C1 segment of cervical spinal cord (tissue), 14 donors: ENCODE results near the gene TPM2.

Source experiments
- DNase-seq, 14 donors: peaks; one replicate each; lab custom pipeline; 2025; lab: John Stamatoyannopoulos, UW

TPM2 gene

GRCh38 chr9:35635730-35636129, 54.0 kb downstream of the TPM2 start:
- no peak for DNase-seq
